Neural progenitor cell (in vitro differentiated cells): ENCODE data around the gene OPN1MW3.

Experiments used
- CTCF ChIP-seq: fragments of 200-600 bp; sonication (generic); IDR thresholded peaks from 2 replicates; pipeline ENCODE4 v1.5.1; 2017; ENCODE audit warnings: antibody characterized with exemption, mild to moderate bottlenecking
- EZH2 ChIP-seq: fragments of 200-600 bp; sonication (generic); IDR thresholded peaks from 2 replicates; pipeline ENCODE4 v1.6.1; 2017; ENCODE audit warnings: antibody characterized with exemption, mild to moderate bottlenecking, moderate library complexity
- EZH2phosphoT487 ChIP-seq: fragments of 200-600 bp; sonication (generic); IDR thresholded peaks from 2 replicates; pipeline ENCODE4 v1.6.1; 2017; ENCODE audit warnings: antibody characterized with exemption

- TF ChIP-seq CTCF (no peak), EZH2 (no peak), EZH2phosphoT487 (no peak)
Observed at GRCh38 chrX:154296731-154297130, 39.3 kb downstream of the OPN1MW3 start.
